Neuronal stem cell (in vitro differentiated cells): ENCODE data around the gene NEK11.
"Not testable (repeated sequence)": the region's sequence is repeated elsewhere in the genome, so short reads cannot be mapped to it uniquely, and the experiment has no call there.

Source experiments
- DNase-seq: peaks from one replicate; pipeline ENCODE4 v3.0.0-alpha.2; 2013; ENCODE audit warnings: low spot score
- H2AFZ ChIP-seq: one replicate; pipeline ENCODE4 v1.6.1; 2013; ENCODE audit warnings: mild to moderate bottlenecking, low read length, inconsistent platforms
- H2AK5ac ChIP-seq: 2 replicates; pipeline ENCODE4 v1.6.1; 2013; ENCODE audit warnings: low read depth, mild to moderate bottlenecking, inconsistent platforms, low read length, moderate library complexity, mixed read lengths
- H2BK120ac ChIP-seq: 2 replicates; pipeline ENCODE4 v1.6.1; 2013; ENCODE audit warnings: low read depth, mild to moderate bottlenecking, inconsistent platforms, low read length, moderate library complexity, mixed read lengths
- H2BK12ac ChIP-seq: one replicate; pipeline ENCODE4 v1.6.1; 2013; ENCODE audit warnings: low read length, inconsistent platforms
- H2BK15ac ChIP-seq: 2 replicates; pipeline ENCODE4 v1.6.1; 2013; ENCODE audit warnings: mild to moderate bottlenecking, low read length, inconsistent platforms, mixed read lengths
- H2BK5ac ChIP-seq: one replicate; pipeline ENCODE4 v1.6.1; 2013; ENCODE audit warnings: inconsistent platforms, mild to moderate bottlenecking, low read length, moderate library complexity
- H3K14ac ChIP-seq: one replicate; pipeline ENCODE4 v1.6.1; 2013; ENCODE audit warnings: low read length, inconsistent platforms
- H3K18ac ChIP-seq: 2 replicates; pipeline ENCODE4 v1.6.1; 2013; ENCODE audit warnings: low read length, inconsistent platforms
- H3K23ac ChIP-seq: 2 replicates; pipeline ENCODE4 v1.6.1; 2013; ENCODE audit warnings: low read depth, mild to moderate bottlenecking, mixed read lengths, low read length, inconsistent platforms; ENCODE audit not compliant: poor library complexity
- H3K27ac ChIP-seq: replicated peaks from 3 replicates; pipeline ENCODE4 v1.5.1; 2013; ENCODE audit warnings: low read length, inconsistent platforms
- H3K27me3 ChIP-seq, 3 experiments: 2 replicates each; pipeline ENCODE4 v1.6.1; 2013; ENCODE audit warnings: low read length in 3 of 3, mild to moderate bottlenecking in 2 of 3, inconsistent platforms in 1 of 3, low read depth in 1 of 3, mixed read lengths in 1 of 3, moderate library complexity in 1 of 3; ENCODE audit not compliant: control insufficient read depth in 3 of 3, insufficient read depth in 3 of 3
- H3K36me3 ChIP-seq, 2 donors: replicated peaks in 1 of 2; 2 replicates each; pipeline ENCODE4 v1.6.1; 2013; ENCODE audit warnings: low read length in 2 of 2; ENCODE audit not compliant: control insufficient read depth in 2 of 2, insufficient read depth in 2 of 2
- H3K4ac ChIP-seq: 2 replicates; pipeline ENCODE4 v1.6.1; 2013; ENCODE audit warnings: inconsistent platforms, mild to moderate bottlenecking, low read length, moderate library complexity
- H3K4me1 ChIP-seq, 2 donors: 1 replicate in 1 of 2; 2 replicates in 1 of 2; pipeline ENCODE4 v1.6.1; 2013; ENCODE audit warnings: low read length in 2 of 2, low read depth in 1 of 2; ENCODE audit not compliant: control insufficient read depth in 2 of 2, insufficient read depth in 1 of 2
- H3K4me2 ChIP-seq: one replicate; pipeline ENCODE4 v1.6.1; 2013; ENCODE audit warnings: mild to moderate bottlenecking, low read length, inconsistent platforms; ENCODE audit not compliant: insufficient read depth, poor library complexity, severe bottlenecking
- H3K4me3 ChIP-seq, 2 donors: 2 replicates each; pipeline ENCODE4 v1.5.1; 2013; ENCODE audit warnings: low read length in 2 of 2, mild to moderate bottlenecking in 2 of 2, inconsistent platforms in 1 of 2, moderate library complexity in 1 of 2
- H3K79me1 ChIP-seq: one replicate; pipeline ENCODE4 v1.6.1; 2013; ENCODE audit warnings: low read depth, mild to moderate bottlenecking, inconsistent platforms, low read length, moderate library complexity
- H3K9ac ChIP-seq: one replicate; pipeline ENCODE4 v1.6.1; 2013; ENCODE audit warnings: mild to moderate bottlenecking, low read depth, low read length, inconsistent platforms; ENCODE audit not compliant: poor library complexity
- H3K9me3 ChIP-seq, 2 donors: replicated peaks in 1 of 2; 2 replicates each; pipeline versions ENCODE3 to v1.6.1; 2013; ENCODE audit warnings: low read length in 2 of 2, mild to moderate bottlenecking in 2 of 2, inconsistent platforms in 1 of 2, low read depth in 1 of 2, mixed read lengths in 1 of 2, moderate library complexity in 1 of 2; ENCODE audit not compliant: control insufficient read depth in 2 of 2, insufficient read depth in 1 of 2
- H4K8ac ChIP-seq: one replicate; pipeline ENCODE4 v1.6.1; 2013; ENCODE audit warnings: low read depth, mild to moderate bottlenecking, inconsistent platforms, low read length, moderate library complexity
- H4K91ac ChIP-seq: one replicate; pipeline ENCODE4 v1.6.1; 2013; ENCODE audit warnings: low read length, low read depth, mild to moderate bottlenecking, inconsistent platforms; ENCODE audit not compliant: poor library complexity
- WGBS, 2 donors: extraction: QIAGEN DNeasy Blood & Tissue Kit; methylation state at CpG; one replicate each; pipeline ENCODE4 v1.1.7; 2013; ENCODE audit warnings: missing lambda C conversion rate in 2 of 2, mixed read lengths in 1 of 2; ENCODE audit not compliant: insufficient read length in 2 of 2, insufficient replicate concordance in 1 of 2; ENCODE audit errors: extremely low coverage in 2 of 2; 5-methylcytosine and 5-hydroxymethylcytosine counted together

The NEK11 gene

DNA sequence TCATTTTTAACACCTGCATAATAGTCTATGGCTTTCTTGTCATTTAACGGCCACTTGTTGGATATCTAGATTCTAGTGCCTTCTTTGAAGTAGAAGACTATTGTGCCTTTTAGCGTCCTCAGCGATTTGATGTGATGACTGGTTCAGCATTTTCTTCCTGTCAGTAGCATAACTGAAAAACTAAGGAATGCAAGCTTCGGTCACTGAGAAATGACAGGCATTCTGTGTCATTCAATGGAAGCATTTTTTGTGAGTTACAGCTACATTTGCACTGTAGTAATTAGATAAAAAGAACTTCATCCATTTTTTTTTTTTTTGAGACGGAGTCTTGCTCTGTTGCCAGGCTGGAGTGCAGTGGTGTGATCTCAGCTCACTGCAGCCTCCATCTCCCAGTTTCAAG lies 10.3 kb downstream of the NEK11 start:
- Histone ChIP-seq H3K36me3 (no peaks in the 10 kb centered on the region), H3K9ac (no peak overlapping the region), H3K18ac (no peak overlapping the region), H3K79me1 (no peaks in the 10 kb centered on the region), H3K4ac (no peak overlapping the region), H3K4me3 (no peak overlapping the region), H3K9me3 (no peaks in the 10 kb centered on the region), H2BK15ac (no peak overlapping the region), H2AFZ (no peak overlapping the region), H3K4me2 (no peak overlapping the region), H3K27me3 (no peaks in the 10 kb centered on the region), H3K4me1 (peaks cover 0 to 2% of the 10 kb centered on the region in 2 donors), H3K23ac (no peak overlapping the region), H2BK12ac (no peak overlapping the region), H3K14ac (no peak overlapping the region), H4K8ac (no peak overlapping the region), H4K91ac (no peak overlapping the region), H3K27ac (no peak overlapping the region), H2BK120ac (no peak overlapping the region), H2AK5ac (no peak overlapping the region), H2BK5ac (no peak overlapping the region)
- DNase-seq = no peak
- no CpG with 5 or more reads among the region's 5 CpGs for WGBS, 2 donors

DNA sequence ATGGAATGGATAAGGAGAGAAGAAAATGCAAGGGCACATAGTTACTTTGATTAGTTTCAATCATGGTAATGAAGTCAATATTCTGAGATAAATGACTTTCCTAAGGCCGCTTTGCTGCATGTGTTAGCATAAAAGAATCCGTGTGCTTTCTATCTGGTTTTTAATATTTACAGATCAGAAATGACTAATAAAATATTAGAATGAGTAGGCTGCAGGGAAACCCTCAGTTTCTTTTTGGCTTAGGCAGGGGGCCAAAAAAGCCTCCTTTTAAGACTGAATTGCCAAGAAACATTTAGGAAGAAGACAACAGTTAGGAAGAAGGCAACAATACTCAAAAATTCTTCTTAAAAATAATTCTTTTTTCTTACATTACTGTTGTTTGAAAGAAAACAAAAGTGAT lies 11.6 kb downstream of the NEK11 start:
- H2AFZ ChIP-seq = no peak overlapping the region
- WGBS, 2 donors = no CpG with 5 or more reads among the region's 2 CpGs
- H4K91ac ChIP-seq = no peak overlapping the region
- H3K27me3 ChIP-seq = no peaks in the 10 kb centered on the region
- no peak overlapping the region for H3K4ac ChIP-seq
- H3K23ac ChIP-seq = no peak overlapping the region
- H3K4me2 ChIP-seq = no peak overlapping the region
- H2AK5ac ChIP-seq = no peak overlapping the region
- no peak overlapping the region for H3K9ac ChIP-seq
- no peak overlapping the region for H2BK120ac ChIP-seq
- no peaks in the 10 kb centered on the region for H3K36me3 ChIP-seq
- H3K4me1 ChIP-seq = peaks cover 0 to 2% of the 10 kb centered on the region in 2 donors
- H4K8ac ChIP-seq = no peak overlapping the region
- no peak overlapping the region for H3K18ac ChIP-seq
- no peak overlapping the region for H2BK12ac ChIP-seq
- H3K27ac ChIP-seq = no peak overlapping the region
- no peak overlapping the region for H3K14ac ChIP-seq
- H2BK15ac ChIP-seq = no peak overlapping the region
- H3K4me3 ChIP-seq = no peak overlapping the region
- H2BK5ac ChIP-seq = no peak overlapping the region
- H3K9me3 ChIP-seq = no peaks in the 10 kb centered on the region
- DNase-seq = no peak
- no peaks in the 10 kb centered on the region for H3K79me1 ChIP-seq

DNA sequence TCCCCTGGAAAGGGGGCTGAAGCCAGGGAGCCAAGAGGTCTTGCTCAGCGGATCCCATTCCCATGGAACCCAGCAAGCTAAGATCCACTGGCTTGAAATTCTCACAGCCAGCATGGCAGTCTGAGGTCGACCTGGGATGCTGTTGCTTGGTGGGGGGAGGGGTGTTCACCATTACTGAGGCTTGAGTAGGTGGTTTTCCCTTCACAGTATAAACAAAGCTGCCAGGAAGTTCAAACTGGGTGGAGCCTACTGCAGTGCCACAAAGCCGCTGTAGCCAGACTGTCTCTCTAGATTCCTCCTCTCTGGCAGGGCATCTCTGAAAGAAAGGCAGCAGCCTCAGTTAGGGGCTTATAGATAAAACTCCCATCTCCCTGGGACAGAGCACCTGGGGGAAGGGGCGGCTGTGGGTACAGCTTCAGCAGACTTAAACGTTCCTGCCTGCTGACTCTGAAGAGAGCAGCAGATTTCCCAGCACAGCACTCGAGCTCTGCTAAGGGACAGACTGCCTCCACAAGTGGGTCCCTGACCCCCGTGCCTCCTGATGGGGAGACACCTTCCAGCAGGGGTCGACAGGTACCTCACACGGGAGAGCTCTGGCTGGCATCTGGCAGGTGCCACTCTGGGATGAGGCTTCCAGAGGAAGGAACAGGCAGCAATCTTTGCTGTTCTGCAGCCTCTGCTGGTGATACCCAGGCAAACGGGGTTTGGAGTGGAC lies 15.8 kb downstream of the NEK11 start:
- peak overlapping the region; percentile 76 for H2AFZ ChIP-seq
- H2AK5ac ChIP-seq, H4K91ac ChIP-seq, H3K23ac ChIP-seq, H3K4me2 ChIP-seq, H3K4me3 ChIP-seq, H2BK15ac ChIP-seq, H3K9me3 ChIP-seq, H2BK120ac ChIP-seq, H3K27ac ChIP-seq, DNase-seq, H2BK5ac ChIP-seq, H3K18ac ChIP-seq, H3K4ac ChIP-seq, H3K79me1 ChIP-seq, H3K36me3 ChIP-seq, H3K9ac ChIP-seq, H3K14ac ChIP-seq, H2BK12ac ChIP-seq, H3K4me1 ChIP-seq, H4K8ac ChIP-seq, H3K27me3 ChIP-seq: not testable (repeated sequence)
- no CpG with 5 or more reads among the region's 10 CpGs for WGBS, 2 donors

DNA sequence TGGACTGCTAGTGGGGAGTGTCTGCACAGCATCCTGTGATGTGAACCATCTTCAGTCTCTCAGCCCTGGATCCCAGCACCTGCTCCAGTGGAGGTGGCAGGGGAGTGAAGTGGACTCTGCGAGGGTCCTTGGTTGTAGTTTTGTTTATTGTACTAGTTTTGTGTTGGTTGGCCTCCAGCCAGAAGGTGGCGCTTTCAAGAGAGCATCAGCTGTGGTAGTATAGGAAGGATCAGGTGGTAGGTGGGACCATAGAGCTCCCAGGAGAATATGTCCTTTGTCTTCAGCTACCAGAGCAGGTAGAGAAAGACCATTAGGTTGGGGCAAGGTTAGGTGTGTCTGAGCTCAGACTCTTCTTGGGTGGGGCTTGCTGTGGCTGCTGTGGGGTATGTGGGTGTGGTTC lies 20.9 kb downstream of the NEK11 start:
- Histone ChIP-seq H3K27me3 (no peaks in the 10 kb centered on the region), H2BK120ac (no peak overlapping the region), H2BK5ac (no peak overlapping the region), H2BK12ac (no peak overlapping the region), H3K9me3 (no peaks in the 10 kb centered on the region), H3K79me1 (no peaks in the 10 kb centered on the region), H3K9ac (no peak overlapping the region), H3K27ac (no peak overlapping the region), H3K4me2 (no peak overlapping the region), H3K4me1 (peaks cover 0 to 6% of the 10 kb centered on the region in 2 donors), H3K36me3 (no peaks in the 10 kb centered on the region), H4K8ac (no peak overlapping the region), H3K14ac (no peak overlapping the region), H3K4me3 (no peak overlapping the region), H4K91ac (no peak overlapping the region), H2BK15ac (no peak overlapping the region), H2AK5ac (no peak overlapping the region), H3K18ac (no peak overlapping the region), H3K23ac (no peak overlapping the region), H3K4ac (no peak overlapping the region), H2AFZ (no peak overlapping the region)
- WGBS, 2 donors = no CpG with 5 or more reads among the region's 2 CpGs
- no peak for DNase-seq
